ENCODE results near the gene ZNF592. TPM values are rescaled to one million over a fixed set of nuclear protein-coding genes. Genes with fewer than 3 reads are reported as not detected.

ZNF592 gene
- total RNA-seq, 1 donor from 2014 or later, result 42.3 TPM

GRCh38 chr15:84762840-84763572 is 14.6 kb downstream of the ZNF592 start:
- H3K9me3 Mint-ChIP-seq (ENCODE audit: unreplicated experiment), result no peaks in the 10 kb centered on the region
- no peak overlapping the region for H3K4me3 Mint-ChIP-seq (ENCODE audit: unreplicated experiment)
- no peak for DNase-seq
- H3K27me3 Mint-ChIP-seq (ENCODE audit: unreplicated experiment), result no peaks in the 10 kb centered on the region
- H3K36me3 Mint-ChIP-seq (ENCODE audit: unreplicated experiment), result peaks cover 4% of the 10 kb centered on the region
- peaks cover 16% of the 10 kb centered on the region for H3K4me1 Mint-ChIP-seq (ENCODE audit: low read depth, unreplicated experiment)
- TF ChIP-seq CTCF (IDR thresholded peaks at IDR 0.05; ENCODE audit: partially characterized antibody, unreplicated experiment), result no peak
- no peak overlapping the region for H3K27ac Mint-ChIP-seq (ENCODE audit: unreplicated experiment)

- Mint-ChIP-seq H3K4me3 (ENCODE audit: unreplicated experiment) (no peak overlapping the region), H3K4me1 (ENCODE audit: low read depth, unreplicated experiment) (peaks cover 10% of the 10 kb centered on the region), H3K27me3 (ENCODE audit: unreplicated experiment) (no peaks in the 10 kb centered on the region), H3K27ac (ENCODE audit: unreplicated experiment) (no peak overlapping the region), H3K9me3 (ENCODE audit: unreplicated experiment) (peaks cover 1% of the 10 kb centered on the region), H3K36me3 (ENCODE audit: unreplicated experiment) (peaks cover 4% of the 10 kb centered on the region)
- no peak for TF ChIP-seq CTCF (IDR thresholded peaks at IDR 0.05; ENCODE audit: partially characterized antibody, unreplicated experiment)
- DNase-seq, result no peak
Measured at GRCh38 chr15:84764585-84764984, 16.2 kb downstream of the ZNF592 start.

GRCh38 chr15:84764989-84765388 is 16.6 kb downstream of the ZNF592 start:
- no peaks in the 10 kb centered on the region for H3K27me3 Mint-ChIP-seq (ENCODE audit: unreplicated experiment)
- no peak overlapping the region for H3K27ac Mint-ChIP-seq (ENCODE audit: unreplicated experiment)
- no peak for TF ChIP-seq CTCF (IDR thresholded peaks at IDR 0.05; ENCODE audit: partially characterized antibody, unreplicated experiment)
- no peak overlapping the region for H3K4me3 Mint-ChIP-seq (ENCODE audit: unreplicated experiment)
- peaks cover 4% of the 10 kb centered on the region for H3K36me3 Mint-ChIP-seq (ENCODE audit: unreplicated experiment)
- peaks cover 7% of the 10 kb centered on the region for H3K4me1 Mint-ChIP-seq (ENCODE audit: low read depth, unreplicated experiment)
- no peak for DNase-seq
- H3K9me3 Mint-ChIP-seq (ENCODE audit: unreplicated experiment), result peaks cover 1% of the 10 kb centered on the region

- Mint-ChIP-seq H3K36me3 (ENCODE audit: unreplicated experiment) (peaks cover 4% of the 10 kb centered on the region), H3K27ac (ENCODE audit: unreplicated experiment) (no peak overlapping the region), H3K9me3 (ENCODE audit: unreplicated experiment) (peaks cover 1% of the 10 kb centered on the region), H3K4me3 (ENCODE audit: unreplicated experiment) (no peak overlapping the region), H3K4me1 (ENCODE audit: low read depth, unreplicated experiment) (peaks cover 7% of the 10 kb centered on the region), H3K27me3 (ENCODE audit: unreplicated experiment) (no peaks in the 10 kb centered on the region)
- no peak for TF ChIP-seq CTCF (IDR thresholded peaks at IDR 0.05; ENCODE audit: partially characterized antibody, unreplicated experiment)
- DNase-seq, result no peak
Measured at GRCh38 chr15:84765675-84766074, 17.3 kb downstream of the ZNF592 start.

GRCh38 chr15:84766461-84767035 is 18.2 kb downstream of the ZNF592 start:
- Mint-ChIP-seq H3K4me1 (ENCODE audit: low read depth, unreplicated experiment) (peaks cover 7% of the 10 kb centered on the region), H3K36me3 (ENCODE audit: unreplicated experiment) (peaks cover 4% of the 10 kb centered on the region), H3K27ac (ENCODE audit: unreplicated experiment) (no peak overlapping the region), H3K9me3 (ENCODE audit: unreplicated experiment) (peaks cover 6% of the 10 kb centered on the region), H3K4me3 (ENCODE audit: unreplicated experiment) (no peak overlapping the region), H3K27me3 (ENCODE audit: unreplicated experiment) (no peaks in the 10 kb centered on the region)
- no peak for TF ChIP-seq CTCF (IDR thresholded peaks at IDR 0.05; ENCODE audit: partially characterized antibody, unreplicated experiment)
- no peak for DNase-seq
